BLaER1 (cell line): ENCODE data around the gene CRLF1.

Experiments used
- H3K27ac ChIP-seq: shearing (Covaris generic); formaldehyde crosslinking; 2 replicates; pipeline ENCODE4 v1.8.1; 2022
- H3K27me3 ChIP-seq: shearing (Covaris generic); formaldehyde crosslinking; 2 replicates; pipeline ENCODE4 v1.8.1; 2022
- H3K36me3 ChIP-seq: shearing (Covaris generic); formaldehyde crosslinking; 2 replicates; pipeline ENCODE4 v1.8.1; 2022
- H3K4me1 ChIP-seq: shearing (Covaris generic); formaldehyde crosslinking; 2 replicates; pipeline ENCODE4 v1.8.1; 2022
- H3K4me2 ChIP-seq: shearing (Covaris generic); formaldehyde crosslinking; 2 replicates; pipeline ENCODE4 v1.8.1; 2022
- H3K4me3 ChIP-seq: shearing (Covaris generic); formaldehyde crosslinking; 2 replicates; pipeline ENCODE4 v1.8.1; 2022
- H3K9ac ChIP-seq: shearing (Covaris generic); formaldehyde crosslinking; 2 replicates; pipeline ENCODE4 v1.8.1; 2022
- H3K9me3 ChIP-seq: shearing (Covaris generic); formaldehyde crosslinking; 2 replicates; pipeline ENCODE4 v1.8.1; 2022
- H4K20me1 ChIP-seq: shearing (Covaris generic); formaldehyde crosslinking; 2 replicates; pipeline ENCODE4 v1.8.1; 2022
- Cebpa-rat ChIP-seq: shearing (Covaris generic); IDR thresholded peaks from 2 replicates; pipeline ENCODE4 v1.8.1; 2022

The CRLF1 gene, protein sequence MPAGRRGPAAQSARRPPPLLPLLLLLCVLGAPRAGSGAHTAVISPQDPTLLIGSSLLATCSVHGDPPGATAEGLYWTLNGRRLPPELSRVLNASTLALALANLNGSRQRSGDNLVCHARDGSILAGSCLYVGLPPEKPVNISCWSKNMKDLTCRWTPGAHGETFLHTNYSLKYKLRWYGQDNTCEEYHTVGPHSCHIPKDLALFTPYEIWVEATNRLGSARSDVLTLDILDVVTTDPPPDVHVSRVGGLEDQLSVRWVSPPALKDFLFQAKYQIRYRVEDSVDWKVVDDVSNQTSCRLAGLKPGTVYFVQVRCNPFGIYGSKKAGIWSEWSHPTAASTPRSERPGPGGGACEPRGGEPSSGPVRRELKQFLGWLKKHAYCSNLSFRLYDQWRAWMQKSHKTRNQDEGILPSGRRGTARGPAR

DNA sequence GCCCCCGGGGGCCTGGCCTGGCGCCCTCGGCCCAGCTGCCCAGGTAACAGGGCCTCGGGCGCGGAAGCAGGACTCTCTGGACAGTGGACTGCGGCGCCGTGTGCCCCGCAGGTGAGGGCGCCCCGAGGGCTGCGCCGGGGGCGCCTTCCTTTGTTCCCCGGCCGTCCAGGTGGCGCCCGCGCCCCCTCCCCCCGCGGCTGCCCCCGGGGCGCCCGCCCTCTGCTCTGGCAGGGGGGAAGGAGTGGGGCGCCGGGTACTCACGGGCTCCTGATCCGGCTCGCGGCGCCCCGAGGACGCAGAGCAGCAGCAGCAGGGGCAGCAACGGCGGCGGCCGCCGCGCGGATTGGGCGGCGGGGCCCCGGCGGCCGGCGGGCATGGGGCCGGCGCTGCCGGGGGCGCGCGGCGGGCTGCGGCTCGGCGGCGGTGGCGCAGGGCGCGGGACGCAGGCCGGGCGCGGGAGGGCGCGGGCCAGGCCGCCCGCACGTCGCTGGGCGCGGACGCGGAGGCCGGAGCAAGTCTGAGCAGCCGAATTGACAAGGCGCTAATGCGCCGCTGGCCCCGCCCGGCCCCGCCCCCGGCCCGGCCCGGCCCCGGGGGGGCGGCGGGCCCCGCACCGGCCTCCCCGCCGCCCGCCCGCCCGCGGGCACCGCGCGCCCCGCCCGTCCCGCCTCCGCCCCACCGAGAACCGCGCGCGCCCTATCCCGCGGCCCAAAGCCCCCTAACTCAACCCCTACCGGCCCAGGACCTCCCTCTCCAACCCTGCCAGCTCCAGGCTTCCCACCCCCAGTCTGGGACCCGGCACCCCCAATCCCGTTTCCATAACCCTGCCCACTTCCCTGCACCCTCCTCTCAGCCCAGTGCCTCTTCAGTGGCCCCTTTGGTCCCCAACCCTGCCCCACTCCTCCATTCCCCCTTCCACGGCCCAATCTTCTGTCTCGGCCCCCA is at the start of gene CRLF1:
CRLF1 (minus strand) TSS at position 519 of the 945 bp plus-strand sequence; CDS start at position 376, 143 bp downstream.
- H3K4me1 ChIP-seq, result peaks cover 33% of the 10 kb centered on the region
- H3K9me3 ChIP-seq, result no peaks in the 10 kb centered on the region
- no peak within 1 kb of the TSS for H3K27ac ChIP-seq
- peak within 1 kb of the TSS; percentile 59 for H3K4me3 ChIP-seq
- peaks cover 89% of the 10 kb centered on the region for H4K20me1 ChIP-seq
- peaks cover 100% of the 10 kb centered on the region for H3K27me3 ChIP-seq
- peak within 1 kb of the TSS; percentile 85 for H3K4me2 ChIP-seq
- no peak for TF ChIP-seq Cebpa-rat
- no peaks in the 10 kb centered on the region for H3K36me3 ChIP-seq
- no peak within 1 kb of the TSS for H3K9ac ChIP-seq

DNA sequence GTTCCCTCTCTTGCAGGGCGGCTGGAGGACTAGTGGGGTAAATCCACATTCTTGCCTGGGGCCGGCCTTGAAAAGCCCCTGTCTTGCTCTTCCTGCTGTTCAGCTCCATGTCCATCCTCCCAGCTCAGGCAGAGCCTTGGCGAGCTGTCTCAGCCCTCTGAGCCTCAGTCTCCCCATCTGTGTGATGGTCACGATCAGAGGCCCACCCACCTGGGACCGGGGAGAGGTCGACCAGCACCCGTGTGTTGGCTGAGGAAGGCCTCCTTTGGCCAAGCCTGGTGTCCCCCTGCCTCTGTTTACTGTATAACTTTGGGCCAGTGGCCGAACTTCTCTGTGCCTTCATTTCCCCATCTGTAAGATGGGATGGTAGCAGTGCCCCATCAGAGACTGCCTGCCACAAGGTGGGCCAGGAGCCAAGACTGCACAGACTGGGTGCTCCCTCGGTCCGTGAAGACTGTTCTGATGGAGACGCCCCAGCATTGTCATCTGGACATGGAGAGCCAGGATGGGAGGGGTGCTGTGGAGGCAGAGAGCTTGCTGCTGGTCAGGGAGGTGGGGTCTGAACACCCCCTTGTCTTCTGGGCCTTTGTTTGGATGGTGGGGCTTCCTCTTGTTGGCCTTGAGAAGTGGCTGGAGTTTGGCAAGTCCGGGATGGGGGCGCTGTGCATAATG is 48.7 kb upstream of the CRLF1 start:
- no peak for TF ChIP-seq Cebpa-rat
- Histone ChIP-seq H3K4me2 (0 out of 2 replicates have a peak overlapping the region, but pooled peaks have one; percentile 37), H3K9me3 (no peaks in the 10 kb centered on the region), H3K9ac (no peak overlapping the region), H3K4me3 (no peak overlapping the region), H3K27me3 (no peaks in the 10 kb centered on the region), H3K27ac (no peak overlapping the region), H4K20me1 (peaks cover 84% of the 10 kb centered on the region), H3K36me3 (no peaks in the 10 kb centered on the region; the same call in 1 of the 2 replicates), H3K4me1 (peaks cover 72% of the 10 kb centered on the region)

DNA sequence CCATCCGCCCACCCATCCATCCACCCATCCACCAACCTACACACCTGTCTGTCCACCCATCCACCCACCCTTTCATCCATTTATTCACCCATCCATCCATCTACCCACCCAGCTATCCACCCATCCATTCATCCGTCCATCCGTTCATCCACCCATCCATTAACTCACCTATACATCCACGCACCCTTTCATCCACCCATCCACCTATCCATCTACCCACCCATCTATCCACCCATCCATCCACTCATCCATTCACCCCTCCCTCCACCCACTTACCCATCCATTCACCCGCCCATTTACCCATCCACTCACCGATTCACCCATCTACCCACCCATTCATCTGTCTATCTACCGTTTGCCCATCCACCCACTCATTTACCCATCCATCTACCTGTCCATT is 47.9 kb upstream of the CRLF1 start:
- Histone ChIP-seq H3K27me3 (no peaks in the 10 kb centered on the region), H3K4me1 (peaks cover 72% of the 10 kb centered on the region), H3K9ac (no peak overlapping the region), H3K9me3 (no peaks in the 10 kb centered on the region), H3K4me3 (no peak overlapping the region), H4K20me1 (peaks cover 84% of the 10 kb centered on the region), H3K4me2 (no peak overlapping the region), H3K36me3 (no peaks in the 10 kb centered on the region; the same call in 1 of the 2 replicates), H3K27ac (no peak overlapping the region)
- TF ChIP-seq Cebpa-rat, result no peak

DNA sequence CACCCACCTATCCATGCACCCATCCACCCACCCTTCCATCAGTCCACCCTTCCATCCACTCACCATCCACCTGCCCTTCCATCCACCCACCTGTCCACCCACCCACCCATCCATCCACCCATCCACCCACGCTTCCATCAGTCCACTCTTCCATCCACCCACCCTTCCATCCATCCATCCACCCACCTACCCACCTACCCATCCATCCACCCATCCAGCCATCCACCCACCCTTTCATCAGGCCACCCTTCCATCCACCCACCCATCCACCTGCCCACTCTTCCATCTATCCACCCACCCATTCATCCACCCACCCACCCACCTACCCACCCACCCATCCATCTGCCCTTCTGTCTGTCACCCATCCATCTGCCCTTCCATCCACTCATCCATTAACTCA is 47.3 kb upstream of the CRLF1 start:
- Histone ChIP-seq H3K4me2 (no peak overlapping the region), H3K36me3 (no peaks in the 10 kb centered on the region; the same call in 1 of the 2 replicates), H3K27ac (no peak overlapping the region), H3K27me3 (no peaks in the 10 kb centered on the region), H3K9me3 (no peaks in the 10 kb centered on the region), H3K4me1 (peaks cover 72% of the 10 kb centered on the region), H4K20me1 (peaks cover 84% of the 10 kb centered on the region), H3K9ac (no peak overlapping the region), H3K4me3 (no peak overlapping the region)
- no peak for TF ChIP-seq Cebpa-rat

DNA sequence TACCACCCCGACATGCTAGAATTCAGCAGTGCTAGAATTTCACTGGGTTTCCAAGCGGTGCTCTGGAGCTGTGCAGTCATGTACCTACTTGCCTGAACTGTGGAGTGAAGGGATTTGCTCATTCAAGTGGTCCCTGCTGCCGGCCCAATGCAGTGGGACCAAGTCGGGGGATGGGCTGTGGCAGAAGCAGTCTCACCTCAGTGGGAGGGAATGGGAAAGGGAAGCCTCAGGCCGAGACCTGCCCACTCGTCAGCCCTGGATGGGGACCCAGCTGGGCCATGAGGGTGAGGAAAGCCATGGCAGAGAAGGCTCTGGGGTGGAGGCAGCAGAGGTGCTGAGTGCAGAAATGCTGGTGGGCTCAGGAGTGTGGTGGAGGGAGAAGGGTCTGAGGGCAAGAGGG is 45.1 kb upstream of the CRLF1 start:
- no peak for TF ChIP-seq Cebpa-rat
- H3K4me1 ChIP-seq, result peaks cover 72% of the 10 kb centered on the region
- no peaks in the 10 kb centered on the region for H3K27me3 ChIP-seq
- no peaks in the 10 kb centered on the region for H3K9me3 ChIP-seq
- H3K4me2 ChIP-seq, result peak overlapping the region; percentile 98
- H3K36me3 ChIP-seq, result no peaks in the 10 kb centered on the region; the same call in 1 of the 2 replicates
- H3K27ac ChIP-seq, result no peak overlapping the region; the same call in 1 of the 2 replicates
- H3K4me3 ChIP-seq, result no peak overlapping the region
- H3K9ac ChIP-seq, result no peak overlapping the region
- peaks cover 83% of the 10 kb centered on the region for H4K20me1 ChIP-seq

DNA sequence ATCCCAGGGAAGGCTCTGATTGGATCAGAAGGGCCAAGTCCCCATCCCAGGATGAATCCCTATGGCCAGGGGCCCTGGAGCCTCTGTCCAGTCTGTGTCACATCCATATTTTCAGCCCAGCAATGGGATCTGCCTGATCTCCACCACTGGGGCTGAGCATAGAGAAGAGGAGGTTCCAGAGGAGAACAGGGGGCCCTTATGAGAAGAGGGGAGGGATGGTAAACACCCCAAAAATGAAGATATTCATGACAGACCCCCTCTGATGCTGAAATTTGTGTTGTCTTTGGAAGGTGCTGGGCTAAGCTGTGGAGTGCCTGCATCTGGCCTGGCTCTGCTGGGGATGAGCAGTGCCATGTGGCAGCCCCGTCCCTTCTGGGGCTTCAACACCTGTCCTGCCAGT is 44.7 kb upstream of the CRLF1 start:
- Histone ChIP-seq H3K9me3 (no peaks in the 10 kb centered on the region), H3K36me3 (no peaks in the 10 kb centered on the region; the same call in 1 of the 2 replicates), H3K4me2 (peak overlapping the region; percentile 98), H3K4me3 (no peak overlapping the region), H3K27ac (no peak overlapping the region; the same call in 1 of the 2 replicates), H4K20me1 (peaks cover 84% of the 10 kb centered on the region), H3K9ac (no peak overlapping the region), H3K27me3 (no peaks in the 10 kb centered on the region), H3K4me1 (peaks cover 73% of the 10 kb centered on the region)
- no peak for TF ChIP-seq Cebpa-rat

DNA sequence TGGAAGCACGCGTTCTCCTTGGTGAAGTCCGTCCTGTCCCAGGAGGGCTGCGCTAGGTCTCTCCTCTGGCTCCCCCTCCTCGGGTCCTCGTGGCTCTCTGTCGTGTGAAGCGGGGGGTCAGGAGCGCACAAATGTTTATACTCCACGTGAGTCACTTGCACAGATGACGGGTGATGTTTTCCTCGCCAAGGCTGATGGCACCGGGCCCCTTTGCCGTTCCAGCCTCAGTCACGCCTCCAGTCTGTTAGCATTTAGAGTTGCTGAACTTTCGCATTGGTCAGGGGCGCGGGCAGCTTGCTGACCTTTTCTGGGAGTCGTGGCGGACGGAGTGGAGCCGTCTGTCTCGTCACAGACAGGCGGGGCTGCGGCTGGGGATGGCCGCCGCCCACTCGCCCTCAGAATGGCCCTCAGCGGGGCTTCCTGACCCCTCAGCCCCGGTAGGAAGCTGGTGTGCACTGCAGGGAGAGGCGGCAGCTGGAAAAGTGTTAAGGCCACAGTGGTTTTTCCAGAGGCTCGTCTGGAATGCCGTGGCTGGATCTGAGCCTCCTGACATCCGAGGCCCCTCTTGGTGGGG is 44.0 kb upstream of the CRLF1 start:
- Histone ChIP-seq H4K20me1 (peaks cover 84% of the 10 kb centered on the region), H3K4me3 (peak overlapping the region; percentile 51; the same call in 1 of the 2 replicates), H3K36me3 (no peaks in the 10 kb centered on the region; the same call in 1 of the 2 replicates), H3K27ac (peak overlapping the region; percentile 76), H3K9ac (peak overlapping the region; percentile 57; the same call in 1 of the 2 replicates), H3K4me2 (peak overlapping the region; percentile 98), H3K4me1 (peaks cover 73% of the 10 kb centered on the region), H3K9me3 (no peaks in the 10 kb centered on the region), H3K27me3 (no peaks in the 10 kb centered on the region)
- no peak for TF ChIP-seq Cebpa-rat

DNA sequence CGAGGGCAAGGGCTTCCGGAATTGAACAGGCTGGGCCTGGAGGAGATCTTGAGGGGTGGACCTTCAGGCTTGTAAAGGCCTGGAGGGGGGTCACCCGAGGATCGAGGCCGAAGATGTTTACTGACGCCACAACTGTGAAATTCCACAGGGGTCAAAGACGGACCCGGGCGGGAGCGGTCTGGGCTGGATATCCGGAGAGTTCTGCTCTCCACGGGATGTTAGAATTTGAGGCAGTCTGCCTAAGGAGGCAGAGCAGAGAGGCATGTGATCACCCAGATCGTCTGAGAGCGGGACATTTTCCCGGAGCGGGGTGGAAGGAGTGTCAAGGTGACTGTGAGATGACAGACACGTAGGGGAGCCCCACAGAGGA is 43.4 kb upstream of the CRLF1 start:
- peak overlapping the region; percentile 76 for H3K27ac ChIP-seq
- no peak for TF ChIP-seq Cebpa-rat
- H3K36me3 ChIP-seq, result no peaks in the 10 kb centered on the region; the same call in 1 of the 2 replicates
- H4K20me1 ChIP-seq, result peaks cover 84% of the 10 kb centered on the region
- peak overlapping the region; percentile 51 for H3K4me3 ChIP-seq
- H3K4me1 ChIP-seq, result peaks cover 76% of the 10 kb centered on the region
- H3K4me2 ChIP-seq, result peak overlapping the region; percentile 98
- no peaks in the 10 kb centered on the region for H3K9me3 ChIP-seq
- H3K27me3 ChIP-seq, result no peaks in the 10 kb centered on the region
- peak overlapping the region; percentile 57 for H3K9ac ChIP-seq
